ENCODE results near the gene TRIOBP. TPM values are rescaled to one million over a fixed set of nuclear protein-coding genes. Genes with fewer than 3 reads are reported as not detected.

The TRIOBP gene
- total RNA-seq, 1 experiment from 2014 or later: 25.6 TPM

GRCh38 chr22:37739611-37740049, 42.8 kb downstream of the TRIOBP start:
- in situ Hi-C loops (cut with HindIII; ENCODE audit: low pct_unique_long_range_greater_than_20kb, low sequenced_read_pairs): no loop called here
- DNase-seq (ENCODE audit: low read depth, low spot score): no peak

- in situ Hi-C loops (cut with HindIII; ENCODE audit: low pct_unique_long_range_greater_than_20kb, low sequenced_read_pairs): no loop called here
- no peak for DNase-seq (ENCODE audit: low read depth, low spot score)
Measured at GRCh38 chr22:37740455-37741311, 43.8 kb downstream of the TRIOBP start.

GRCh38 chr22:37741312-37741795, 44.5 kb downstream of the TRIOBP start:
- DNase-seq (ENCODE audit: low read depth, low spot score): no peak
- in situ Hi-C loops (cut with HindIII; ENCODE audit: low pct_unique_long_range_greater_than_20kb, low sequenced_read_pairs): no loop called here

- in situ Hi-C loops (cut with HindIII; ENCODE audit: low pct_unique_long_range_greater_than_20kb, low sequenced_read_pairs): no loop called here
- DNase-seq (ENCODE audit: low read depth, low spot score): no peak
Measured at GRCh38 chr22:37742376-37743171, 45.7 kb downstream of the TRIOBP start.

GRCh38 chr22:37744589-37744988, 47.7 kb downstream of the TRIOBP start:
- in situ Hi-C loops (cut with HindIII; ENCODE audit: low pct_unique_long_range_greater_than_20kb, low sequenced_read_pairs): no loop called here
- DNase-seq (ENCODE audit: low read depth, low spot score): no peak

- in situ Hi-C loops (cut with HindIII; ENCODE audit: low pct_unique_long_range_greater_than_20kb, low sequenced_read_pairs): no loop called here
Measured at GRCh38 chr22:37745548-37746365, 48.9 kb downstream of the TRIOBP start.

GRCh38 chr22:37746366-37747079, 49.7 kb downstream of the TRIOBP start:
- no peak for DNase-seq (ENCODE audit: low read depth, low spot score)
- in situ Hi-C loops (cut with HindIII; ENCODE audit: low pct_unique_long_range_greater_than_20kb, low sequenced_read_pairs): no loop called here

More at GRCh38 chr22:37745548-37746365, 48.9 kb downstream of the TRIOBP start:
- DNase-seq (ENCODE audit: low read depth, low spot score): peak; percentile 91

- in situ Hi-C loops (cut with HindIII; ENCODE audit: low pct_unique_long_range_greater_than_20kb, low sequenced_read_pairs): no loop called here
- peak; percentile 26 for DNase-seq (ENCODE audit: low read depth, low spot score)
Measured at GRCh38 chr22:37747080-37747714, 50.3 kb downstream of the TRIOBP start.

- no peak for DNase-seq (ENCODE audit: low read depth, low spot score)
- in situ Hi-C loops (cut with HindIII; ENCODE audit: low pct_unique_long_range_greater_than_20kb, low sequenced_read_pairs): no loop called here
Measured at GRCh38 chr22:37747715-37748100, 50.9 kb downstream of the TRIOBP start.

- no peak for DNase-seq (ENCODE audit: low read depth, low spot score)
- in situ Hi-C loops (cut with HindIII; ENCODE audit: low pct_unique_long_range_greater_than_20kb, low sequenced_read_pairs): no loop called here
Measured at GRCh38 chr22:37748659-37749058, 51.8 kb downstream of the TRIOBP start.

- in situ Hi-C loops (cut with HindIII; ENCODE audit: low pct_unique_long_range_greater_than_20kb, low sequenced_read_pairs): no loop called here
- no peak for DNase-seq (ENCODE audit: low read depth, low spot score)
Measured at GRCh38 chr22:37749226-37749625, 52.4 kb downstream of the TRIOBP start.

- in situ Hi-C loops (cut with HindIII; ENCODE audit: low pct_unique_long_range_greater_than_20kb, low sequenced_read_pairs): no loop called here
- no peak for DNase-seq (ENCODE audit: low read depth, low spot score)
Measured at GRCh38 chr22:37749831-37750595, 53.2 kb downstream of the TRIOBP start.

- in situ Hi-C loops (cut with HindIII; ENCODE audit: low pct_unique_long_range_greater_than_20kb, low sequenced_read_pairs): no loop called here
- no peak for DNase-seq (ENCODE audit: low read depth, low spot score)
Measured at GRCh38 chr22:37750596-37751162, 53.8 kb downstream of the TRIOBP start.

GRCh38 chr22:37751449-37752188, 54.8 kb downstream of the TRIOBP start:
- no peak for DNase-seq (ENCODE audit: low read depth, low spot score)

More at GRCh38 chr22:37751449-37752188, 54.8 kb downstream of the TRIOBP start:
- in situ Hi-C loops (cut with HindIII; ENCODE audit: low pct_unique_long_range_greater_than_20kb, low sequenced_read_pairs): no loop called here

Data from SK-MEL-5 (cell line).